Heart left ventricle (tissue), 13 donors: ENCODE data around the gene CHIT1.

Source experiments
- POLR2A ChIP-seq, 2 donors: fragments of 450-650 bp; IDR thresholded peaks; one replicate each; pipeline ENCODE4 v1.6.1; 2017; ENCODE audit warnings: antibody characterized with exemption in 2 of 2, mild to moderate bottlenecking in 2 of 2, moderate library complexity in 2 of 2
- TF ChIP-seq, protein P1 (sequence below), 12 donors: fragments of 200-600 bp; sonication (generic) in 4 of 12; IDR thresholded peaks; one replicate each; pipeline versions ENCODE4 v1.5.0 to v1.8.0; 2018 to 2022; ENCODE audit warnings: antibody characterized with exemption in 12 of 12, mild to moderate bottlenecking in 5 of 12
- donor health status: ischemic (EF 13 %, LVEDD 7.1; RV severe dilation, severe dysfunction).
- donor health status: DM: no; HTN: yes; CAD: no.
- donor health status: DM: no; HTN: no; CAD: no.
- donor health status: ischemic (EF 25% LVEDD 6.9; RV normal size, moderate dysfunction).
- donor health status: ischemic (EF 25% LVEDD 5.7; RV mildly dilated, moderate dysfunction).
- donor health status: ischemic (EF 35%, LVEDD 5.7; RV mildly dilated, moderate dysfunction).
- donor health status: nonischemic (EF 11% LVEDD 7.7; RV severe dilation, severe dysfunction).
- donor health status: DM: yes; HTN: yes; CAD: no.
- donor health status: PGD.
- donor health status: ischemic (EF 29% LVEDD 5.4; RV normal size, mild dysfunction).
- donor health status: nonischemic (EF 23%, LVEDD 6.1; RV moderate dilation, normal function).

DNA sequence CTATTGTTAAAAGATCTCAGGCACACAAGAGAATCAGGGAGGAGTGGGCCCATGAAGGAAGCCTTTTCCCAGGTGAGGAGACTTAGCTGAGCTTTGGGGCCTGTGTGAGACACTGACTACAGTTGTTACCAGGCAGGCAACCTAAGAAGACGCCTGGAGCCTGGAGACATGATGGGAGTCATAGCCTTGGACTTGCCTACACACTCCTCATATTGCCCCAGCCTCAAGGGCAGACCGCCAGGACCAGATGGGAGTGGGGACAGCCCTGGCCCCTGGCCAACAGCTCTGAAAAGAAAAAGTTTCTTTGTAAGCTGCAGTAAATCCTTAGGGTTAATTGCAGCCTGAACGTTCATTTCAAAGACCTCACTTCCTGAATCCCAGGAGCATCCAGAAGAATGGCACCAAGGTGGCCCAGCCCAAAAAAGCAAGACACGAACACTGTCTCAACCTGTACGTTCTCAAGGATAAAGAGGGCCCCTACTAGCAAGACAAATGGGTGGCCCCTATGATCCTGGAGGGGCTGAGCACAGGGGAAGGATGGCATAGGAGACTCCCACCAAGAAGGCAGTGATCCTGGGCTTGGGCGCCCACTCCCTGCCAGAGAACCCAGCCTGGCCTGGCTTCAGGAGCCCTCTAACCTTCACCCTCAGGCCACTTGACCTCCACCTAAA, 42.6 kb upstream of the CHIT1 start:
- TF ChIP-seq, protein P1, sequence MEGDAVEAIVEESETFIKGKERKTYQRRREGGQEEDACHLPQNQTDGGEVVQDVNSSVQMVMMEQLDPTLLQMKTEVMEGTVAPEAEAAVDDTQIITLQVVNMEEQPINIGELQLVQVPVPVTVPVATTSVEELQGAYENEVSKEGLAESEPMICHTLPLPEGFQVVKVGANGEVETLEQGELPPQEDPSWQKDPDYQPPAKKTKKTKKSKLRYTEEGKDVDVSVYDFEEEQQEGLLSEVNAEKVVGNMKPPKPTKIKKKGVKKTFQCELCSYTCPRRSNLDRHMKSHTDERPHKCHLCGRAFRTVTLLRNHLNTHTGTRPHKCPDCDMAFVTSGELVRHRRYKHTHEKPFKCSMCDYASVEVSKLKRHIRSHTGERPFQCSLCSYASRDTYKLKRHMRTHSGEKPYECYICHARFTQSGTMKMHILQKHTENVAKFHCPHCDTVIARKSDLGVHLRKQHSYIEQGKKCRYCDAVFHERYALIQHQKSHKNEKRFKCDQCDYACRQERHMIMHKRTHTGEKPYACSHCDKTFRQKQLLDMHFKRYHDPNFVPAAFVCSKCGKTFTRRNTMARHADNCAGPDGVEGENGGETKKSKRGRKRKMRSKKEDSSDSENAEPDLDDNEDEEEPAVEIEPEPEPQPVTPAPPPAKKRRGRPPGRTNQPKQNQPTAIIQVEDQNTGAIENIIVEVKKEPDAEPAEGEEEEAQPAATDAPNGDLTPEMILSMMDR (IDR thresholded peaks at IDR 0.05), result no peak
- TF ChIP-seq POLR2A (IDR thresholded peaks at IDR 0.05), result no peak
